ENCODE measurements around the gene FBXW7.
A peak's percentile ranks its signal among the peaks of the same experiment; 100 is the strongest.

The FBXW7 gene

GRCh38 chr4:152464030-152464823, 71.7 kb downstream of the FBXW7 start:
- no peak for TF ChIP-seq CTCF (conservative IDR thresholded peaks at IDR 0.05; ENCODE audit: low read length)
- H3K4me3 ChIP-seq (ENCODE audit: low read length) = no peak overlapping the region

GRCh38 chr4:152463562-152463961, 72.3 kb downstream of the FBXW7 start:
- no peak overlapping the region for H3K4me3 ChIP-seq (ENCODE audit: low read length)
- DNase-seq (ENCODE audit: low read depth) = no peak
- TF ChIP-seq CTCF (conservative IDR thresholded peaks at IDR 0.05; ENCODE audit: low read length) = no peak

More at GRCh38 chr4:152464030-152464823, 71.7 kb downstream of the FBXW7 start:
- no peak for DNase-seq (ENCODE audit: low read depth)

- no peak for TF ChIP-seq CTCF (conservative IDR thresholded peaks at IDR 0.05; ENCODE audit: low read length)
- no peak overlapping the region for H3K4me3 ChIP-seq (ENCODE audit: low read length)
- peak; percentile 38 for DNase-seq (ENCODE audit: low read depth)
Measured at GRCh38 chr4:152462695-152463094, 73.2 kb downstream of the FBXW7 start.

- H3K4me3 ChIP-seq (ENCODE audit: low read length) = no peak overlapping the region
- DNase-seq (ENCODE audit: low read depth) = no peak
- TF ChIP-seq CTCF (conservative IDR thresholded peaks at IDR 0.05; ENCODE audit: low read length) = no peak
Measured at GRCh38 chr4:152462047-152462446, 73.8 kb downstream of the FBXW7 start.

- peak; percentile 83 for DNase-seq (ENCODE audit: low read depth)
- TF ChIP-seq CTCF (conservative IDR thresholded peaks at IDR 0.05; ENCODE audit: low read length) = peak; percentile 58
- H3K4me3 ChIP-seq (ENCODE audit: low read length) = no peak overlapping the region
Measured at GRCh38 chr4:152460488-152460887, 75.4 kb downstream of the FBXW7 start.

GRCh38 chr4:152459326-152459725, 76.6 kb downstream of the FBXW7 start:
- H3K4me3 ChIP-seq (ENCODE audit: low read length) = no peak overlapping the region
- no peak for DNase-seq (ENCODE audit: low read depth)
- TF ChIP-seq CTCF (conservative IDR thresholded peaks at IDR 0.05; ENCODE audit: low read length) = no peak

GRCh38 chr4:152458801-152459302, 77.0 kb downstream of the FBXW7 start:
- peak; percentile 12 for DNase-seq (ENCODE audit: low read depth)
- no peak overlapping the region for H3K4me3 ChIP-seq (ENCODE audit: low read length)

More at GRCh38 chr4:152458801-152459302, 77.0 kb downstream of the FBXW7 start:
- TF ChIP-seq CTCF (conservative IDR thresholded peaks at IDR 0.05; ENCODE audit: low read length) = no peak
